ENCODE results near the gene BSND.
A peak's percentile ranks its signal among the peaks of the same experiment; 100 is the strongest.

The BSND gene

GRCh38 chr1:55039342-55040082 lies 40.8 kb downstream of the BSND start, which contains the start of gene PCSK9:
PCSK9 (plus strand) TSS chr1:55039548; CDS start chr1:55039838, 290 bp downstream.
- Mint-ChIP-seq H3K36me3 (ENCODE audit: low read depth) (peaks cover 17% of the 10 kb centered on the region), H3K9me3 (no peaks in the 10 kb centered on the region), H3K27me3 (ENCODE audit: low read depth, poor library complexity) (peaks cover 45% of the 10 kb centered on the region), H3K4me1 (peaks cover 81% of the 10 kb centered on the region), H3K27ac (no peak within 1 kb of the TSS), H3K4me3 (peak within 1 kb of the TSS; percentile 91)
- DNase-seq = peak; percentile 82
- no peak for TF ChIP-seq CTCF (IDR thresholded peaks at IDR 0.05)

- Mint-ChIP-seq H3K4me1 (peaks cover 73% of the 10 kb centered on the region), H3K27me3 (ENCODE audit: low read depth, poor library complexity) (peaks cover 43% of the 10 kb centered on the region), H3K27ac (no peak overlapping the region), H3K4me3 (peak overlapping the region; percentile 91), H3K9me3 (no peaks in the 10 kb centered on the region), H3K36me3 (ENCODE audit: low read depth) (peaks cover 17% of the 10 kb centered on the region)
- peak; percentile 43 for DNase-seq
- TF ChIP-seq CTCF (IDR thresholded peaks at IDR 0.05) = no peak
These were observed 41.6 kb downstream of the BSND start for GRCh38 chr1:55040083-55040932.

- H3K36me3 Mint-ChIP-seq (ENCODE audit: low read depth) = peaks cover 17% of the 10 kb centered on the region
- no peak for TF ChIP-seq CTCF (IDR thresholded peaks at IDR 0.05)
- H3K27me3 Mint-ChIP-seq (ENCODE audit: low read depth, poor library complexity) = peaks cover 38% of the 10 kb centered on the region
- H3K9me3 Mint-ChIP-seq = no peaks in the 10 kb centered on the region
- DNase-seq = no peak
- H3K27ac Mint-ChIP-seq = no peak overlapping the region
- H3K4me1 Mint-ChIP-seq = peaks cover 66% of the 10 kb centered on the region
- H3K4me3 Mint-ChIP-seq = peak overlapping the region; percentile 91
These were observed 42.3 kb downstream of the BSND start for GRCh38 chr1:55040933-55041494.

GRCh38 chr1:55041613-55042012 lies 42.9 kb downstream of the BSND start:
- H3K27me3 Mint-ChIP-seq (ENCODE audit: low read depth, poor library complexity) = peaks cover 36% of the 10 kb centered on the region
- no peak overlapping the region for H3K27ac Mint-ChIP-seq
- H3K36me3 Mint-ChIP-seq (ENCODE audit: low read depth) = peaks cover 17% of the 10 kb centered on the region
- no peaks in the 10 kb centered on the region for H3K9me3 Mint-ChIP-seq
- no peak for DNase-seq
- no peak for TF ChIP-seq CTCF (IDR thresholded peaks at IDR 0.05)
- peaks cover 60% of the 10 kb centered on the region for H3K4me1 Mint-ChIP-seq
- peak overlapping the region; percentile 91 for H3K4me3 Mint-ChIP-seq

- Mint-ChIP-seq H3K9me3 (no peaks in the 10 kb centered on the region), H3K4me1 (peaks cover 49% of the 10 kb centered on the region), H3K4me3 (no peak overlapping the region), H3K27me3 (ENCODE audit: low read depth, poor library complexity) (peaks cover 39% of the 10 kb centered on the region), H3K27ac (no peak overlapping the region), H3K36me3 (ENCODE audit: low read depth) (peaks cover 17% of the 10 kb centered on the region)
- TF ChIP-seq CTCF (IDR thresholded peaks at IDR 0.05) = no peak
- no peak for DNase-seq
These were observed 44.3 kb downstream of the BSND start for GRCh38 chr1:55043011-55043410.

Measured in nephron progenitor cell (in vitro differentiated cells).